ENCODE data around the gene CSMD2.

DNA sequence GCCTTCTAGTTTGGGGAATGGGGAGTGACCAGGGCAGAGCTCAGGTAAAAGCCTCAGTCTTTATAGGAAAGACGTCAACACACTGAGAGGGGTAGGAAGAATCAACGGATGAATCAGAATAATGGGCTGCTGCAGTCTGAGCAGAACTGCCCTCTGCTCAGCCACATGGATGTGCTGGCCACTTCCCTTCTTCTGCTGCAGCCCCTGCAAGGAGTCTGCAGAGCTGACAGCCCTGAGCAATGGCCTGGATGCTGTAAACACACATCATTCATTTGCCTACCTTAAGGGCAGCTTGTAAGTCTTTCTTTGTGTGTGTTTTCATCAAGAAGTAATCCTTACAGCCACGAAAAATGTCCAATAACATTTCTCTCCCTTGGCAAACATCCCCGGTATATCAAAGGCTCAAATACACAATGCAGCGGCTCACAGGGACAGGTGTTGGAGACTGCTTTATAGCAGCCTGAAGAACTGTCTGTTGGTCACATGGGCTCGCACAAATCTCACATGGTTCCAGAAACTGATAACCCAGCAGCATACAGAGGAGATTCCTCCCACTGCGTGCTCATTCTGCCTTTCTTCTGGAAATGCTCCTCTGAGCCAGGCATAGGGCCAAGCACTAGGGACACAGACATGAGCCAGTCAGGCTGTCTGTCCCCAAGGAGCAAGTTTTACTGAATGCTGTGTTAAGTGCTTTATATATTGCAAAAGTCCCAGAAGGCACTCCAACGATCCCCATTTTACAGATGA lies 191.1 kb downstream of the CSMD2 start:
- TF ChIP-seq, protein P1, sequence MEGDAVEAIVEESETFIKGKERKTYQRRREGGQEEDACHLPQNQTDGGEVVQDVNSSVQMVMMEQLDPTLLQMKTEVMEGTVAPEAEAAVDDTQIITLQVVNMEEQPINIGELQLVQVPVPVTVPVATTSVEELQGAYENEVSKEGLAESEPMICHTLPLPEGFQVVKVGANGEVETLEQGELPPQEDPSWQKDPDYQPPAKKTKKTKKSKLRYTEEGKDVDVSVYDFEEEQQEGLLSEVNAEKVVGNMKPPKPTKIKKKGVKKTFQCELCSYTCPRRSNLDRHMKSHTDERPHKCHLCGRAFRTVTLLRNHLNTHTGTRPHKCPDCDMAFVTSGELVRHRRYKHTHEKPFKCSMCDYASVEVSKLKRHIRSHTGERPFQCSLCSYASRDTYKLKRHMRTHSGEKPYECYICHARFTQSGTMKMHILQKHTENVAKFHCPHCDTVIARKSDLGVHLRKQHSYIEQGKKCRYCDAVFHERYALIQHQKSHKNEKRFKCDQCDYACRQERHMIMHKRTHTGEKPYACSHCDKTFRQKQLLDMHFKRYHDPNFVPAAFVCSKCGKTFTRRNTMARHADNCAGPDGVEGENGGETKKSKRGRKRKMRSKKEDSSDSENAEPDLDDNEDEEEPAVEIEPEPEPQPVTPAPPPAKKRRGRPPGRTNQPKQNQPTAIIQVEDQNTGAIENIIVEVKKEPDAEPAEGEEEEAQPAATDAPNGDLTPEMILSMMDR (IDR thresholded peaks at IDR 0.05), result no peak
- no peak for TF ChIP-seq EP300 (IDR thresholded peaks at IDR 0.05; ENCODE audit: low read depth)

All from transverse colon (tissue), 3 donors.